Naive thymus-derived CD4-positive, alpha-beta T cell (primary cell): ENCODE results near the gene FAM228A. TPM values are rescaled to one million over a fixed set of nuclear protein-coding genes. Genes with fewer than 3 reads are reported as not detected.
A peak's percentile ranks its signal among the peaks of the same experiment; 100 is the strongest.
"Not testable (repeated sequence)": the region's sequence is repeated elsewhere in the genome, so short reads cannot be mapped to it uniquely, and the experiment has no call there.

Experiments used
- ATAC-seq: fragments of 150-1000 bp; cut with Tn5 transposase; 2 replicates; pipeline ENCODE4 v1.10.0; 2021; ENCODE audit warnings: mild to moderate bottlenecking, moderate library complexity
- CTCF ChIA-PET: fragments of 350-600 bp; sonication (Branson Sonifier 250); formaldehyde crosslinking; loops from one replicate; lab custom pipeline; 2021; ENCODE audit warnings: antibody characterized with exemption; lab: Charles Lee
- POLR2A ChIA-PET: fragments of 350-600 bp; sonication (Branson Sonifier 250); formaldehyde crosslinking; loops from one replicate; lab custom pipeline; 2021; ENCODE audit warnings: antibody characterized with exemption, inconsistent platforms; lab: Charles Lee
- DNase-seq, 9 donors: peaks; one replicate each; pipeline versions ENCODE4 v3.0.0 to v3.0.0-alpha.2; 2020 to 2022; ENCODE audit warnings: mixed read lengths in 1 of 9
- H3K27ac ChIP-seq: one replicate; pipeline ENCODE4 v1.7.0; 2013; ENCODE audit warnings: mild to moderate bottlenecking, low read depth, low read length, moderate library complexity
- H3K27me3 ChIP-seq, 2 donors: one replicate each; pipeline ENCODE4 v1.7.0; 2013; ENCODE audit warnings: low read length in 2 of 2, mild to moderate bottlenecking in 2 of 2, moderate library complexity in 2 of 2; ENCODE audit not compliant: control insufficient read depth in 2 of 2, insufficient read depth in 2 of 2
- H3K36me3 ChIP-seq, 3 experiments: 1 replicate in 2 of 3; 2 replicates in 1 of 3; pipeline ENCODE4 v1.7.0; 2013; ENCODE audit warnings: low read length in 3 of 3, mild to moderate bottlenecking in 3 of 3, moderate library complexity in 1 of 3; ENCODE audit not compliant: insufficient read depth in 3 of 3, control insufficient read depth in 2 of 3
- H3K4me1 ChIP-seq, 2 donors: one replicate each; pipeline ENCODE4 v1.7.0; 2013; ENCODE audit warnings: low read length in 2 of 2, mild to moderate bottlenecking in 2 of 2, moderate library complexity in 1 of 2; ENCODE audit not compliant: control insufficient read depth in 2 of 2, insufficient read depth in 2 of 2
- H3K4me3 ChIP-seq: 2 replicates; pipeline ENCODE4 v1.7.0; 2013; ENCODE audit warnings: mild to moderate bottlenecking, low read length
- H3K9me3 ChIP-seq, 3 experiments: 1 replicate in 2 of 3; 2 replicates in 1 of 3; pipeline ENCODE4 v1.7.0; 2013; ENCODE audit warnings: low read length in 3 of 3; ENCODE audit not compliant: control insufficient read depth in 2 of 3
- H3K27ac Mint-ChIP-seq, 9 donors: one replicate each; pipeline ENCODE4 v1.8.0; 2020 to 2022; ENCODE audit warnings: mixed read lengths in 9 of 9, mild to moderate bottlenecking in 8 of 9, moderate library complexity in 5 of 9, inconsistent platforms in 2 of 9
- H3K27me3 Mint-ChIP-seq, 5 donors: one replicate each; pipeline ENCODE4 v1.8.0; 2021 to 2022; ENCODE audit warnings: mixed read lengths in 5 of 5, mild to moderate bottlenecking in 1 of 5
- H3K36me3 Mint-ChIP-seq, 5 donors: one replicate each; pipeline ENCODE4 v1.8.0; 2020 to 2022; ENCODE audit warnings: mixed read lengths in 5 of 5, mild to moderate bottlenecking in 3 of 5, inconsistent platforms in 1 of 5
- H3K4me1 Mint-ChIP-seq, 7 donors: one replicate each; pipeline ENCODE4 v1.8.0; 2020 to 2022; ENCODE audit warnings: mixed read lengths in 7 of 7, mild to moderate bottlenecking in 3 of 7, inconsistent platforms in 1 of 7
- H3K4me3 Mint-ChIP-seq, 10 donors: one replicate each; pipeline ENCODE4 v1.8.0; 2020 to 2022; ENCODE audit warnings: mild to moderate bottlenecking in 10 of 10, mixed read lengths in 10 of 10, moderate library complexity in 6 of 10, inconsistent platforms in 2 of 10
- H3K9me3 Mint-ChIP-seq, 11 donors: one replicate each; pipeline ENCODE4 v1.8.0; 2020 to 2022; ENCODE audit warnings: mixed read lengths in 11 of 11, mild to moderate bottlenecking in 4 of 11, inconsistent platforms in 1 of 11, moderate library complexity in 1 of 11
- intact Hi-C, 2 donors: fragments of 100-400 bp; cut with micrococcal nuclease; formaldehyde crosslinking; loops; one replicate each; pipeline ENCODE4 v1.15.1; 2023
- polyA plus RNA-seq, 2 donors: library from polyadenylated mRNA; unstranded; fragments of 300-500 nt; fragmentation: Illumina TruSeq; gene quantifications; one replicate each; pipeline ENCODE4 v1.2.3, GENCODE V29; 2021
- total RNA-seq, 6 experiments: library from RNA in 5 of 6; stranded (reverse) in 5 of 6; gene quantifications; 1 replicate in 5 of 6; 2 replicates in 1 of 6; pipeline ENCODE4 v1.2.3 and lab custom pipeline; 2021 to 2026

Gene FAM228A
- total and polyA plus RNA-seq, 7 experiments from 2014 or later, result 0.54 to 1.4 (median 0.63) TPM; not detected in 4

DNA sequence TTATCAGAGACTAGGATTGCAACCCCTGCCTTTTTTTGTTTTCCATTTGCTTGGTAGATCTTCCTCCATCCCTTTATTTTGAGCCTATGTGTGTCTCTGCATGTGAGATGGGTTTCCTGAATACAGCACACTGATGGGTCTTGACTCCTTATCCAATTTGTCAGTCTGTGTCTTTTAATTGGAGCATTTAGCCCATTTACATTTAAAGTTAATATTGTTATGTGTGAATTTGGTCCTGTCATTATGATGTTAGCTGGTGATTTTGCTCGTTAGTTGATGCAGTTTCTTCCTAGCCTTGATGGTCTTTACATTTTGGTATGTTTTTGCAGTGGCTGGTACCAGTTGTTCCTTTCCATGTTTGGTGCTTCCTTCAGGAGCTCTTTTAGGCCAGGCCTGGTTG is 22.4 kb downstream of the FAM228A start:
- H3K4me1 Mint-ChIP-seq, ATAC-seq, H3K4me1 ChIP-seq, CTCF ChIA-PET, H3K4me3 ChIP-seq, H3K27me3 ChIP-seq, POLR2A ChIA-PET, H3K36me3 ChIP-seq, intact Hi-C loops, H3K27ac Mint-ChIP-seq, H3K9me3 ChIP-seq, H3K27ac ChIP-seq, H3K4me3 Mint-ChIP-seq, DNase-seq: not testable (repeated sequence)
- Mint-ChIP-seq H3K9me3 (peaks cover 0 to 41% (median 12%) of the 10 kb centered on the region in 11 donors), H3K27me3 (peaks cover 0 to 10% (median 0%) of the 10 kb centered on the region in 5 donors), H3K36me3 (peaks cover 4 to 23% (median 13%) of the 10 kb centered on the region in 5 donors)

DNA sequence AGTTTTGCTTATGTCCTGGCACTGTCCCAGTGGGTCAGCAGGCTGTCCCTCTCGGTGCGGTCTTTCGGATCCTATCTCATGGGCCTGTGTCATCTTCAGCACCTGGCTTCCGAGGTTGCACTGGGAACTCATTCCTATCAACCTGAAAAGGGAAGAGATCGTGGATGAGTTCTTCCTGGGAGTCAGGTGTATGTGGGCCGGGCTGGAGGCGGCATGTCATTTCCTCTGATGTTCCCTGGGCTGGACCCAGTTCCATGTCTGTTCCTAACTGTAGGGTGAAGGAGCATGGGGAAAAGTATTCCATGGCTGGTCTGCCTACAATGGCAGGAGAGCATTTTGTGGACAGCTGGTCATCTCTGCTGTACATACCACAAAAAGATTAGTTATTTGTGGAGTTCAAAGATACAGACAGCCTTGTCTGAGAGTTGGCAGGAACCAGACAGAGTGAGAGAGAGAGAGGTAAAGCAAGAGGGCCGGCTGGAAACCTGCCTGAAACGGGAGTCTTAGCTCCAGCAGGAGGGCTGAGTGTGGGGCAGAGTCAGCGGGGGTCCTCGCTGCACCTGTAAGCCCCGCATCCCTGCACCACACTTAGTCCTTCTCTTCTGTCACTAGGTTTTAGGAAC is 25.2 kb downstream of the FAM228A start:
- Histone ChIP-seq H3K27ac (no peak overlapping the region), H3K4me3 (no peak overlapping the region), H3K27me3 (no peaks in the 10 kb centered on the region), H3K9me3 (no peaks in the 10 kb centered on the region), H3K4me1 (no peaks in the 10 kb centered on the region), H3K36me3 (peaks cover 0 to 26% (median 10%) of the 10 kb centered on the region in 3 experiments)
- Mint-ChIP-seq H3K4me1 (no peaks in the 10 kb centered on the region), H3K9me3 (peaks cover 0 to 35% (median 10%) of the 10 kb centered on the region in 11 donors), H3K4me3 (no peak overlapping the region), H3K36me3 (peaks cover 6 to 46% (median 29%) of the 10 kb centered on the region in 5 donors), H3K27me3 (peaks cover 0 to 10% (median 0%) of the 10 kb centered on the region in 5 donors), H3K27ac (no peak overlapping the region)
- intact Hi-C loops, result no loop called here
- CTCF ChIA-PET, result no interaction called here
- ATAC-seq (no peak), DNase-seq (no peak)
- POLR2A ChIA-PET, result no interaction called here

DNA sequence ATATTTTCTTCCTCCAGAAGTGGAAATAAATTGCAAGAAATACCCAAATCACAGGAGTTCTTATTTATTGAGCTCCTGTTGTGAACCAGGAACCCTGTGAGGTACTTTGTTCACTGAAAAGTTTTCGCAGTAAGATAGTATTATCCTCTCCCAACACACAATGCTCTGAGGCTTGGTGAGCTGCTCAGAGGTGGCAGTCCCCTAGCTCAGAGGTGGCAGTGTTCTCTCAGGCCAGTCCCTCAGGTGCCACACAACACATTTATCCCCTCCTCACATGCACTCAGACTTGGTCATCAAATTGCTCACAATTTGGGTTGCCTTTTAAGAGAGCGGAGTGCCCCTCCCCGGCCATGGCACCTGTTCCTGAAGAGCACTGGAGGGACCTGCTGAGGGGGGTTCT is 25.9 kb downstream of the FAM228A start:
- H3K4me3 ChIP-seq, result no peak overlapping the region
- DNase-seq (no peak), ATAC-seq (no peak)
- H3K27me3 ChIP-seq, result no peaks in the 10 kb centered on the region
- Mint-ChIP-seq H3K4me3 (no peak overlapping the region), H3K9me3 (peaks cover 0 to 31% (median 10%) of the 10 kb centered on the region in 11 donors), H3K4me1 (no peaks in the 10 kb centered on the region), H3K27me3 (peaks cover 0 to 10% (median 0%) of the 10 kb centered on the region in 5 donors), H3K36me3 (peaks cover 9 to 53% (median 33%) of the 10 kb centered on the region in 5 donors), H3K27ac (no peak overlapping the region)
- H3K27ac ChIP-seq, result no peak overlapping the region
- CTCF ChIA-PET, result no interaction called here
- H3K4me1 ChIP-seq, result no peaks in the 10 kb centered on the region
- intact Hi-C loops, result no loop called here
- peaks cover 0 to 33% (median 10%) of the 10 kb centered on the region in 3 experiments for H3K36me3 ChIP-seq
- POLR2A ChIA-PET, result no interaction called here
- no peaks in the 10 kb centered on the region for H3K9me3 ChIP-seq

DNA sequence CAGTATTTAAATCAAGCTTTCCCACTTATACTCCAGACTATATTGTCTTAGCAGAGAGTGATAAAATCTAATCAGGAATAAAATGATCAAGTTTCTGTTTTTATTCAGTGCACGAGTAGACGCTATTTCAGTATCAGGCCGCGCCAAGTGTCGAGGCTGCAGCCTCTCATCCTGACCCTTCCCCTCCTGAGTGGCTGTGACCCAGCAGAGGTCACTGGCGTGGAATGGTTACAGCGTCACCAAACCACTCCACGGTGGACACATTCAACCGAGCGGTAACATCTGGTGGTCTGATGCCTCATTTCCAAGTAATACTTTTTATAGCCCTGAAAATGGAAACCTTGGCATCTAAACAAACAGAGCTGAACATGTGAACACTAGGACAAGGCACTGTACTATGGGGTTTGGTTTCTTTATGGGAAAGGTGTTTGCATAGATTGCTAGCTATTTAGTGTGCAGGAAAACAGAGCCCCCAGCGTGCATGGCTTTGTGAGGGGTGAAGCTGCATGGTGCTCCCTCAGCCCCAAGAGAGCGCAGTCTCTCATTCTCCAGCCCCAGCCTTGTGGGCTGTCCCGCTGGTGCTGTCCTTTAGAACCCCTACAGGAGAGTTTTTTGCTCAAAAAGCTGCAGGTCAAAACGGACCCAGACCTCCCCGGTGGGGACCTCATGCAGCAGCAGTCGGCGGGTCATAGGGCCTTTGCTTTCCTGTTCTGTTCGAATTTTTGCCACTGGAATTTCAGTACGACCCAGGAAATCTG is 28.4 kb downstream of the FAM228A start:
- Histone ChIP-seq H3K4me3 (no peak overlapping the region), H3K27me3 (no peaks in the 10 kb centered on the region), H3K9me3 (no peaks in the 10 kb centered on the region), H3K36me3 (peaks cover 0 to 57% (median 10%) of the 10 kb centered on the region in 3 experiments), H3K27ac (no peak overlapping the region), H3K4me1 (no peaks in the 10 kb centered on the region)
- no peaks in the 10 kb centered on the region for H3K4me1 Mint-ChIP-seq
- POLR2A ChIA-PET, result interaction anchor here (1.3 kb wide), 1 partner anchor 126 kb away, joined by 3 read pairs; no protein-coding TSS in a partner anchor
- DNase-seq (no peak), ATAC-seq (no peak)
- CTCF ChIA-PET, result no interaction called here
- peaks cover 0 to 15% (median 3%) of the 10 kb centered on the region in 11 donors for H3K9me3 Mint-ChIP-seq
- intact Hi-C loops, result no loop called here
- peaks cover 18 to 75% (median 44%) of the 10 kb centered on the region in 5 donors for H3K36me3 Mint-ChIP-seq
- H3K27ac Mint-ChIP-seq, result no peak overlapping the region
- no peaks in the 10 kb centered on the region for H3K27me3 Mint-ChIP-seq
- no peak overlapping the region for H3K4me3 Mint-ChIP-seq

DNA sequence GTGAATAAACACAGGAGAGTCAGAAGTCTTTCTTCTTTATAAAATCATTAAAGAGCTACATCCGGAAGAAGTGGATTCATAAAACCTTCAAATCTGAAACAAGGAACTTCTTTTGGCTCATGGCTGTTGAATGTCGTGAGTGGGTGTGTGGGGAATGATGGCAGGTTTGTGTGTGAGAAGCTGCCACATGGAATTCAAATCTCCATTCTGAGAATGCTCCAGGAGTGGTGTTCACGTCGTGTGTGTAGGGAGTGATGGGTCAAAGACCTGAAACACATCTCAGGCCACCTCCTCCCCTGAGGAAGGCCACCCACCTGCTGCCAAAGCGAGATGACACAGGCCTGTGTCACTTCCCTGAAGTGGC is 28.9 kb downstream of the FAM228A start:
- ATAC-seq (no peak), DNase-seq (no peak)
- Mint-ChIP-seq H3K4me1 (no peaks in the 10 kb centered on the region), H3K4me3 (no peak overlapping the region), H3K9me3 (peaks cover 0 to 11% (median 2%) of the 10 kb centered on the region in 11 donors), H3K27ac (no peak overlapping the region), H3K36me3 (peaks cover 19 to 81% (median 46%) of the 10 kb centered on the region in 5 donors), H3K27me3 (no peaks in the 10 kb centered on the region)
- ChIA-PET CTCF (no interaction called here), POLR2A (interaction anchor here (1.3 kb wide), 1 partner anchor 127 kb away, joined by 3 read pairs; no protein-coding TSS in a partner anchor)
- Histone ChIP-seq H3K4me3 (no peak overlapping the region), H3K27ac (no peak overlapping the region), H3K27me3 (no peaks in the 10 kb centered on the region), H3K4me1 (no peaks in the 10 kb centered on the region), H3K9me3 (no peaks in the 10 kb centered on the region), H3K36me3 (peaks cover 0 to 63% (median 10%) of the 10 kb centered on the region in 3 experiments)
- intact Hi-C loops, result no loop called here

DNA sequence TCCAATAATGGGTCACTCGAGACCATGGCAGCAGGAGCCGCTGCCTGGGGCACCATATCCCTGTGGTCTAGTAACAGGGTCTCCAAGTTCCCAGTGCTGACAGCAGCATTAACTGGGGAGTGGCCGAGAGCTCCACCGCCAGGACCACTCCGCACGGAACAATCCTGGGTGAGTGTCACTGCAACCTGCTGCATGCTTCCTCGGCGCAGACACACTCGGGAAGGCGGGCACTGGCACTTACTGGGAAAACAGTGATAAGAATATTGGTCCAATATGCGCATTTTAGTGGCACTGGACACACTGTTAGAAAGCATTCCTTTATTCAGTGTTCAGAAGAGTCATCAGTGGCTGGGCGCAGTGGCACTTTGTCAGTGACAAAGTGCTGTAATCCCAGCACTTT is 29.7 kb downstream of the FAM228A start:
- intact Hi-C loops, result no loop called here
- POLR2A ChIA-PET, result interaction anchor here (1.3 kb wide), 1 partner anchor 127 kb away, joined by 3 read pairs; no protein-coding TSS in a partner anchor
- H3K9me3 Mint-ChIP-seq, result peaks cover 0 to 6% (median 0%) of the 10 kb centered on the region in 11 donors
- H3K4me1 ChIP-seq, result no peaks in the 10 kb centered on the region
- peaks cover 2 to 70% (median 10%) of the 10 kb centered on the region in 3 experiments for H3K36me3 ChIP-seq
- H3K27me3 Mint-ChIP-seq, result no peaks in the 10 kb centered on the region
- CTCF ChIA-PET, result no interaction called here
- H3K27me3 ChIP-seq, result no peaks in the 10 kb centered on the region
- peak overlapping the region in 1 of 9 donors; percentile 14 for H3K27ac Mint-ChIP-seq
- peaks cover 24 to 82% (median 51%) of the 10 kb centered on the region in 5 donors for H3K36me3 Mint-ChIP-seq
- no peak overlapping the region for H3K27ac ChIP-seq
- DNase-seq (no peak), ATAC-seq (no peak)
- H3K9me3 ChIP-seq, result no peaks in the 10 kb centered on the region
- H3K4me3 Mint-ChIP-seq, result no peak overlapping the region
- no peaks in the 10 kb centered on the region for H3K4me1 Mint-ChIP-seq
- H3K4me3 ChIP-seq, result no peak overlapping the region
